AG04450 (cell line): Measurements from ENCODE around the gene CD44. TPM values are rescaled to one million over a fixed set of nuclear protein-coding genes. Genes with fewer than 3 reads are reported as not detected.

Experiments
- CTCF ChIA-PET: fragments of 300-600, 350-600 bp; formaldehyde crosslinking; extraction: SDS; loops from one replicate; lab custom pipeline; 2022; ENCODE audit warnings: antibody characterized with exemption, inconsistent platforms; lab: Charles Lee
- POLR2A ChIA-PET: fragments of 350-600 bp; formaldehyde crosslinking; extraction: SDS; loops from one replicate; lab custom pipeline; 2021; ENCODE audit warnings: antibody characterized with exemption, inconsistent platforms; lab: Yijun Ruan, JAX
- DNase-seq: peaks from one replicate; pipeline ENCODE4 v3.0.0-alpha.2; 2011; ENCODE audit warnings: low read depth, low spot score
- H3K27ac ChIP-seq: one replicate; pipeline ENCODE4 v1.5.1; 2012; ENCODE audit warnings: low read depth, low read length, control low read depth
- H3K27me3 ChIP-seq: one replicate; pipeline ENCODE4 v1.6.0; 2012; ENCODE audit warnings: low read length; ENCODE audit not compliant: control insufficient read depth, insufficient read depth
- H3K4me3 ChIP-seq: 2 replicates; pipeline ENCODE4 v1.5.1; 2011; ENCODE audit warnings: mild to moderate bottlenecking, low read depth, low read length, control low read depth
- H3K9me3 ChIP-seq: 2 replicates; pipeline ENCODE4 v1.5.1; 2012; ENCODE audit warnings: low read length; ENCODE audit not compliant: control insufficient read depth, insufficient read depth
- polyA plus RNA-seq: library from polyadenylated mRNA; depleted of rRNA; stranded (reverse); fragments of >200 nt; gene quantifications from 2 replicates; pipeline ENCODE4 v1.2.3, GENCODE V29; 2011
- TF ChIP-seq, protein P1 (sequence below): IDR thresholded peaks from 2 replicates; pipeline ENCODE4 v1.5.1; 2011; ENCODE audit warnings: low read depth, low read length, control low read depth, inconsistent platforms

Gene CD44
- polyA plus RNA-seq, 1 experiment = 1,817 TPM

DNA sequence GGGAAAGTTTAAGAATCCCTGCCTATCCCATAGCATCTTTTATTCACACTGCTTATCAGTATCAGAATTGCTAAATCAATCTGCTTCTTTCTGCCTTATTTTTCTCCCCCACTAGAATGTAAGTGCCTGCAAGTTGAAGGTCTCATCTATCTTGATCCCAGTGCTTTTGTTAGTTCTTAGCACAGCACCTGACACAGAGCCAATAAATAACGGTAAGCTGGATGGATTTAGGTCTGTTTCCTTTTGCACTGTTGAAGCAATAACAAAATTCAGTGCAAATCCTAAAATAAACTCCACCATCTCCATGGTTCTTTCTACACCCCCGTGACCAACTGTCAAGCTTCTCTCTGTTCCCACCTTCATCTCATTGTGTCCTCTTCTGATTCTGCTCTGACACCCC is 36.7 kb upstream of the CD44 start:
- CTCF ChIA-PET = no interaction called here
- no peak for DNase-seq
- H3K27ac ChIP-seq = no peak overlapping the region
- POLR2A ChIA-PET = interaction anchor here (0.7 kb wide), 1 partner anchor 15 kb away, joined by 3 read pairs; no protein-coding TSS in a partner anchor
- no peaks in the 10 kb centered on the region for H3K27me3 ChIP-seq
- H3K4me3 ChIP-seq = no peak overlapping the region
- H3K9me3 ChIP-seq = no peaks in the 10 kb centered on the region
- TF ChIP-seq, protein P1, sequence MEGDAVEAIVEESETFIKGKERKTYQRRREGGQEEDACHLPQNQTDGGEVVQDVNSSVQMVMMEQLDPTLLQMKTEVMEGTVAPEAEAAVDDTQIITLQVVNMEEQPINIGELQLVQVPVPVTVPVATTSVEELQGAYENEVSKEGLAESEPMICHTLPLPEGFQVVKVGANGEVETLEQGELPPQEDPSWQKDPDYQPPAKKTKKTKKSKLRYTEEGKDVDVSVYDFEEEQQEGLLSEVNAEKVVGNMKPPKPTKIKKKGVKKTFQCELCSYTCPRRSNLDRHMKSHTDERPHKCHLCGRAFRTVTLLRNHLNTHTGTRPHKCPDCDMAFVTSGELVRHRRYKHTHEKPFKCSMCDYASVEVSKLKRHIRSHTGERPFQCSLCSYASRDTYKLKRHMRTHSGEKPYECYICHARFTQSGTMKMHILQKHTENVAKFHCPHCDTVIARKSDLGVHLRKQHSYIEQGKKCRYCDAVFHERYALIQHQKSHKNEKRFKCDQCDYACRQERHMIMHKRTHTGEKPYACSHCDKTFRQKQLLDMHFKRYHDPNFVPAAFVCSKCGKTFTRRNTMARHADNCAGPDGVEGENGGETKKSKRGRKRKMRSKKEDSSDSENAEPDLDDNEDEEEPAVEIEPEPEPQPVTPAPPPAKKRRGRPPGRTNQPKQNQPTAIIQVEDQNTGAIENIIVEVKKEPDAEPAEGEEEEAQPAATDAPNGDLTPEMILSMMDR = no peak

DNA sequence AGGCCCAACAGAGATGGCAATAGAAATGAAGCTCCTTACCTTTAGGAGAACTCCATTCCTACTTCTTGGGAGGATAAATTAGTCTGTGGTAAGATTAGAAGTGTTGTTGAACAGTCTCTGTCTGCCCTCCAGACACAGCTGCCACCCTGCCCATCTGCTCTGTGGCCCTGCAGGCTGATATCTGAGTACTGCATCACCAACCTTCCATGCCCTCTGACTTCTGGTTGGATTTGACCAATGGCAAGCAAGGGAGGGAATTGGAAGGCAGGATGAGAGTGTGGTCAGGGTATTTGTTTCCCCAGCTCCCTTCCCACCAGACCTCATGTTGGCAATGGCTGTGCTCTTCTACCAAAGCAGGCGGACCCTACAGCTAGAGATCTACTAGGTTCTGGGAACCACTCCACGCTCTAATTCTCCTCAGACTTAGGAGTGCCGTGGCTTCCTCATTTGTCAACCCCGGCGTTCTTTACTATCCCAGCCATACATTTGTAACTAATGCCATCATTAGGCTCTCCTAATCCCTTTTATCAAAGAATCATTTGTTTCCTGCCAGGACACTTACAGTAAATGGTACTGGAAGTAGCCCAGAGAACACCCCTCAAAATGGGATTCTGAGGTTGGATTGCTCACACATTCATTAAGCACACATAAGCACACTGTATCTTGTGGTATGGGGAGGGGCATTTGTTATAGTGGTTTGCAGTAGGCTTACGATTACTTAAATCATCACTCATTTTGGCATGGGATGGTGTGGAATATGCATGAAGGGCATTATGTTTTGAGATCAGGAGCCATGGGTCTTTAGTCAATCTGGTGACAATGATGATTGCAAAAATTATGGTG is 35.4 kb upstream of the CD44 start:
- H3K27ac ChIP-seq = no peak overlapping the region
- ChIA-PET CTCF (no interaction called here), POLR2A (no interaction called here)

DNA sequence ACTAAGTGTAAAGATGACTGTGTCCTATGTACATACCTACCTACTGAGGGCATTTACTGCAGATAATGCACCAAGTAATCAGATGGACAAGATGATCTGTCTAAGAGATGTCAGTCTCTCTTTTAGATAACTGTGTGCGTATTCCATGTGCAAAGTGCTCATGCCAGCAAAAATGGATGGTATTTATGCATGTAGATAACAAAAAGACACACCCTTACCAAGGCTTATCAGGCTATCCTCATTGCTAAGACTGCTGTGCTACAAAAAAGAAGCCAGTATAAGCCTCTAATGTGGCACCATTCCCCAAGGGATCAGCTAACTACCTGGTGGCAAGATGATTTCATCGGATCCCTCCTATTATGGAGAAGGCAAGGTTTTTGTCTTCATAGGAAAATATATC is 34.3 kb upstream of the CD44 start:
- ChIA-PET POLR2A (no interaction called here), CTCF (no interaction called here)
- Histone ChIP-seq H3K4me3 (no peak overlapping the region), H3K27ac (no peak overlapping the region), H3K9me3 (no peaks in the 10 kb centered on the region), H3K27me3 (no peaks in the 10 kb centered on the region)
- DNase-seq = no peak
- TF ChIP-seq, protein P1 = no peak

More for the DNA sequence above, 35.4 kb upstream of the CD44 start:
- TF ChIP-seq, protein P1 = no peak
- no peak for DNase-seq
- Histone ChIP-seq H3K27me3 (no peaks in the 10 kb centered on the region), H3K9me3 (no peaks in the 10 kb centered on the region), H3K4me3 (no peak overlapping the region)

DNA sequence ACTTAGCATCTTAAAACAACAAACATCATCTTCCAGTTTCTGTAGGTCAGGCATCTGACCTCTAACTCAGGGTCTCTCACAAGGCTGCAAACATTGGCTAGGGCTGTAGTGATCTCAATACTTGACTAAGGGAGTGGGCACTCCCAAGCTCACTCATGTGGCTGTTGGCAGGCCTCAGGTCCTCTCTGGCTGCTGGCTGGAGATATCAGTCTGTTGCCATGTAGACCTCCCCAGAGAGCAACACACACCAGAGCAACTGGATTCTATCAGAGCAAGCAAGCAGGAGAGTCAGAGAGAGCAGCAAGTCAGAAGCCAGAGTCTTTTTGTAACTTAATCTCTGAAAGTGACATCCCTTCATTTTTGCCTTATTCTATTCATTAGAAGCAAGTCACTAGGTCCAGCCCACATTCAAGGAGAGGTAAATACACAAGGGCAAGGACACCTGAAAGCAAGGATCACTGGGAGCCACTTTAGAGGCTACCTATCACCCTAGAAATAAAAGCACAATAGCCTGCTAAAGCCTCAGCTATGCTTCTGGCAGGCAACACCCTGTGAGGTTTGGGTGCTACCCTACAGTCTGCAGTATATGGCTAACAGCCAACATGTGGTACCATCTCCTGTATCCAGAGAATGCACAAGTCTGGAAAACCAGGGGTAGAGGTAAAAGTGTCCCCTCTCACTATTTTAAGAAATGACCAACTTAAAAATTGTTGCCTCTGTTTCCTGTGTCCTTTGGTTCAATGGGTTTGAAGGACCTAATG is 33.5 kb upstream of the CD44 start:
- H3K27me3 ChIP-seq = no peaks in the 10 kb centered on the region
- no peaks in the 10 kb centered on the region for H3K9me3 ChIP-seq
- ChIA-PET CTCF (no interaction called here), POLR2A (no interaction called here)
- H3K27ac ChIP-seq = no peak overlapping the region
- TF ChIP-seq, protein P1 = no peak
- no peak overlapping the region for H3K4me3 ChIP-seq
- DNase-seq = no peak

DNA sequence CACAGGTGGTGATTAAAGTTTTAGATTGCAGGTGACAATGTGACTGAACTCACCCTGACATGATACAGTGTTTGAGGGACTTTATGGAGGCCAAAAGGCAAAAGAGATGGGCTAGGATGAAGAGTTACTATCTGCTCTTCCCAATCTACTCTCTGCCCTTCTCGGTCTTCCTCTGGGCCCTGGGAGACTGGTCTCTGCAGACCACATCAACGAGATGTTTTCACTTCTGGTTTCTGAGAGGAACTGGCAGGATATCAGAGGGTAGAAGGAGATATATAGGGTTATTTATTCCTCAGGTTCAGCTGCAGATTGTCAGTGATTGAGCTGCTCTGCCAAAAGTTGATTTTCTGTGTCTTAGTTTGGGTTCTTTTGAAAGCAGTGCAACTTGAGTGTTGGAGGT is 32.4 kb upstream of the CD44 start:
- H3K27me3 ChIP-seq = no peaks in the 10 kb centered on the region
- TF ChIP-seq, protein P1 = no peak
- no peak for DNase-seq
- POLR2A ChIA-PET = no interaction called here
- CTCF ChIA-PET = no interaction called here
- no peaks in the 10 kb centered on the region for H3K9me3 ChIP-seq
- H3K4me3 ChIP-seq = no peak overlapping the region
- no peak overlapping the region for H3K27ac ChIP-seq
